ENCODE data around the gene HOXA9. TPM values are rescaled to one million over a fixed set of nuclear protein-coding genes. Genes with fewer than 3 reads are reported as not detected.

HOXA9 gene
- total RNA-seq, 1 donor from 2014 or later: 0.80 TPM

DNA sequence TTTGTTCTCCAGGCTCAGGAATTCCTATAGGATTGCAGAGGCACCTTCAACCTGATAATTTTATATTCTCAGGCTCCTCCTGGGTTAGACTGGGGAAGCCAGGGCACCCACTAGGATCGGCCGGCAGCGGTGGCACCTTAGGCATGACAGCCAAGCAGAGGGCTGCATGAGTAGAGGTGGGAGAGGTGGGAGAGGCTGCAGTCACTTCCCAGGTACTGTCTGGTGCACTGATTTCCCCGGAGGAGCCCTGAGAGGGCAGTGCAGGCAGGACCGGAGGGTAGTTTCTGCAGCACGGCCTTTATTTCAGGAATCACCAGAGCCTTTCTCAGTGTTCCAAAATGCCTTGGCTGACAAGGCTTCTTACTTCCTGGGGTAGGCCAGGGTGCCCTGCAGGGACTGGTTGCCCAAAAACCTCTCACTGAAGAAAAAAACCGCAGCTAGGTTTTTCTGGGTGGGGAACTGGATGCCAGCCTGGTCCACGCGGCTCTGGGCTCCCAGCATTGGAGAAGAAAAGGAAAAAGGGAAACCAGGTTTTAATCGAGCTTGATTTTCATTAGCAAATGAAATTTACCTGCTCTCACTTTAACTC, 38.1 kb upstream of the HOXA9 start:
- peaks cover 21% of the 10 kb centered on the region for H3K27me3 Mint-ChIP-seq (ENCODE audit: unreplicated experiment)
- no peak overlapping the region for H3K27ac Mint-ChIP-seq (ENCODE audit: unreplicated experiment)
- peaks cover 34% of the 10 kb centered on the region for H3K4me1 Mint-ChIP-seq (ENCODE audit: unreplicated experiment)
- H3K9me3 Mint-ChIP-seq (ENCODE audit: unreplicated experiment): no peaks in the 10 kb centered on the region
- DNase-seq (ENCODE audit: low spot score): no peak
- no peak overlapping the region for H3K4me3 Mint-ChIP-seq (ENCODE audit: unreplicated experiment)
- H3K36me3 Mint-ChIP-seq (ENCODE audit: low read depth, unreplicated experiment): no peaks in the 10 kb centered on the region
- no peak for TF ChIP-seq CTCF (IDR thresholded peaks at IDR 0.05; ENCODE audit: unreplicated experiment)

DNA sequence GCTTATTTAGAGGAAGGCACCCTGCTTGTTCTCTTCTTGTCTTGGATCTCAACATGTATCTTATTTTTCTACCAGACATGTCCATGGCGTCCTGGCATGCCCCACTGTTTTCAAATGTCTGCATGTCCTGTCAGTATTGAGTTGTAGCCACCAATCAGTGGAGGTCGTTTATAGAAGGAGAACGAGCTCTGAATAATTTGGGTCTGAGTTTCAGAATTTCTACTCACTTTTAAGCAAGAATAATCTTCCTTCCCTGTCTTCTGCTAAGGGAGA, 37.5 kb upstream of the HOXA9 start:
- Mint-ChIP-seq H3K4me3 (ENCODE audit: unreplicated experiment) (no peak overlapping the region), H3K27me3 (ENCODE audit: unreplicated experiment) (peaks cover 25% of the 10 kb centered on the region), H3K4me1 (ENCODE audit: unreplicated experiment) (peaks cover 34% of the 10 kb centered on the region), H3K36me3 (ENCODE audit: low read depth, unreplicated experiment) (no peaks in the 10 kb centered on the region), H3K27ac (ENCODE audit: unreplicated experiment) (no peak overlapping the region), H3K9me3 (ENCODE audit: unreplicated experiment) (no peaks in the 10 kb centered on the region)
- no peak for TF ChIP-seq CTCF (IDR thresholded peaks at IDR 0.05; ENCODE audit: unreplicated experiment)
- no peak for DNase-seq (ENCODE audit: low spot score)

DNA sequence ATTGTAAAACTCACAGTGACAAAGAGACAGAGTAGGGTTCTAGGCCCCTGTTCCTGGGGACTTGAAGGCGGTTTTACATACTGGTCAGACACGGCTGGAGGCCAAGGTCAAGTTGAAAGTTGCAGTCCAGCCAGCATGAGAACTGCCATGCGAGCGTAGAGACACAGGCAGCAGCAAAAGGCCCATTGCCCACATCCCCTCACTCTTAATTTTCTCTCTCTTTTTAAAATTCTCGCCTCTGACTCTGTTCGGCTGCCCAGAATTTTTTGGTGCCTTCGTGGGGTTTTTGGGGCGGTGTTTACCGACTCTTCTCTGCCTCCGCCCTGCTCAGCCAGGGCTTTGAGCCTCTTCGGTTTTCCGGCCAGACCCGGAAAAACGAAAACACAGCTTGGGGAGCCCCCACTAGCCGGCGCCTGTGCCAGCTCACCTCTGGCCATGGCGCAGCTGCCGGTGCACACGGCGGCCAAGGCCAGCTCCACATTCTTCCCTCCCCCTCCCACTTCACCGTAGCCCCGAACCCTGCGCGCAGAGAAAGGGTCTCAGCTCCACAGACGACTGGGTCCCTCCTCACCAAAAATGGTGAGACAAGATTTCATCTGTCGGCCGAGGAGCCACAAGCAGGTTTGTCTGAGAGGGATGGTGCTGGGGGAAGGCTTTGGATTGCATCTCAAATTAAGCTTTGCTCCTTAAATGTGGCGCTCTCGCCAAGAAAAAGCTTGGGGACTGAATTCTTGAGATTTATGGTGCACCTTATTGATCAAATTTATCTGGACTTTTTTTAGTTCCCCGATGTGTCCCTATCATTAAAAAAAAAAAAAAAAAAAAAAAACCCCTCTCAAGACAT, 36.9 kb upstream of the HOXA9 start:
- DNase-seq (ENCODE audit: low spot score): no peak
- Mint-ChIP-seq H3K9me3 (ENCODE audit: unreplicated experiment) (no peaks in the 10 kb centered on the region), H3K4me1 (ENCODE audit: unreplicated experiment) (peaks cover 34% of the 10 kb centered on the region), H3K36me3 (ENCODE audit: low read depth, unreplicated experiment) (no peaks in the 10 kb centered on the region), H3K27me3 (ENCODE audit: unreplicated experiment) (peaks cover 27% of the 10 kb centered on the region), H3K27ac (ENCODE audit: unreplicated experiment) (no peak overlapping the region), H3K4me3 (ENCODE audit: unreplicated experiment) (no peak overlapping the region)
- TF ChIP-seq CTCF (IDR thresholded peaks at IDR 0.05; ENCODE audit: unreplicated experiment): no peak

- no peak for DNase-seq (ENCODE audit: low spot score)
- TF ChIP-seq CTCF (IDR thresholded peaks at IDR 0.05; ENCODE audit: unreplicated experiment): no peak
- Mint-ChIP-seq H3K4me1 (ENCODE audit: unreplicated experiment) (peaks cover 34% of the 10 kb centered on the region), H3K4me3 (ENCODE audit: unreplicated experiment) (no peak overlapping the region), H3K9me3 (ENCODE audit: unreplicated experiment) (no peaks in the 10 kb centered on the region), H3K27me3 (ENCODE audit: unreplicated experiment) (peaks cover 27% of the 10 kb centered on the region), H3K36me3 (ENCODE audit: low read depth, unreplicated experiment) (no peaks in the 10 kb centered on the region), H3K27ac (ENCODE audit: unreplicated experiment) (no peak overlapping the region)
These were observed 36.3 kb upstream of the HOXA9 start for GRCh38 chr7:27201580-27202017.
